H9 (cell line): ENCODE data around the gene SYNC. TPM values are rescaled to one million over a fixed set of nuclear protein-coding genes. Genes with fewer than 3 reads are reported as not detected.

Experiments
- total RNA-seq: library from RNA; stranded (reverse); gene quantifications from 2 replicates; pipeline ENCODE4 v1.2.1, GENCODE V29; 2021

The SYNC gene
- total RNA-seq, 1 experiment from 2014 or later, result 0.15 TPM

Other genes with a start within 250 kb of the SYNC start
- gene ZBTB8B, start 237.7 kb downstream of the SYNC start, total RNA-seq, result 1.6 and 1.9 TPM in 2 replicates
- 11.1 and 11.3 TPM in 2 replicates for gene ZBTB8A, start 163.3 kb downstream of the SYNC start, total RNA-seq
- 59.4 and 64.2 TPM in 2 replicates for gene ZBTB8OS, start 52.2 kb downstream of the SYNC start, total RNA-seq
- 416 and 421 TPM in 2 replicates for gene RBBP4, start 51.6 kb downstream of the SYNC start, total RNA-seq
- 185 and 194 TPM in 2 replicates for gene YARS1, start 114.6 kb upstream of the SYNC start, total RNA-seq
- 50.1 and 51.4 TPM in 2 replicates for gene S100PBP, start 114.9 kb upstream of the SYNC start, total RNA-seq
- gene FNDC5, start 168.1 kb upstream of the SYNC start, total RNA-seq, result 4.5 and 5.9 TPM in 2 replicates
- gene HPCA, start 183.7 kb upstream of the SYNC start, total RNA-seq, result 1.1 and 1.2 TPM in 2 replicates
- gene TMEM54, start 198.6 kb upstream of the SYNC start, total RNA-seq, result 17.2 and 17.7 TPM in 2 replicates